T-cell (primary cell): Measurements from ENCODE around the gene OR1J1. TPM values are rescaled to one million over a fixed set of nuclear protein-coding genes. Genes with fewer than 3 reads are reported as not detected.

Experiments
- ATAC-seq, 4 experiments: fragments of 200-7000 bp in 3 of 4; fragments of 150-1000 bp in 1 of 4; cut with Tn5 transposase; replicated peaks in 1 of 4; 1 replicate in 3 of 4; 2 replicates in 1 of 4; pipeline ENCODE4 v1.10.0; 2021; ENCODE audit warnings: moderate library complexity in 3 of 4, mild to moderate bottlenecking in 2 of 4, moderate number of reproducible peaks in 1 of 4
- CTCF ChIA-PET, 2 donors: fragments of 300-600 bp; sonication (Branson Sonifier 250); formaldehyde crosslinking; loops; one replicate each; lab custom pipeline; 2022; ENCODE audit warnings: antibody characterized with exemption in 2 of 2; lab: Charles Lee
- POLR2A ChIA-PET, 2 donors: fragments of 300-600 bp; sonication (Branson Sonifier 250); formaldehyde crosslinking; loops; one replicate each; lab custom pipeline; 2022; ENCODE audit warnings: antibody characterized with exemption in 2 of 2; lab: Charles Lee
- DNase-seq, 35 experiments: peaks; one replicate each; pipeline versions ENCODE4 v3.0.0 to v3.0.0-alpha.2; 2013 to 2023
- H3K27ac ChIP-seq: one replicate; pipeline ENCODE4 v1.5.1; 2013; ENCODE audit warnings: low read length
- H3K27me3 ChIP-seq, 2 experiments: replicated peaks in 1 of 2; 1 replicate in 1 of 2; 2 replicates in 1 of 2; pipeline versions ENCODE4 v1.6.1 to v1.7.0; 2013; ENCODE audit warnings: low read length in 1 of 2, mixed read lengths in 1 of 2; ENCODE audit not compliant: control insufficient read depth in 2 of 2, insufficient read depth in 2 of 2; ENCODE audit errors: extremely low read depth in 1 of 2
- H3K36me3 ChIP-seq, 2 donors: 1 replicate in 1 of 2; 2 replicates in 1 of 2; pipeline versions ENCODE4 v1.6.1 to v1.7.0; 2013; ENCODE audit warnings: low read length in 1 of 2; ENCODE audit not compliant: control insufficient read depth in 2 of 2, insufficient read depth in 1 of 2; ENCODE audit errors: extremely low read depth in 1 of 2
- H3K4me1 ChIP-seq, 2 experiments: 1 replicate in 1 of 2; 2 replicates in 1 of 2; pipeline versions ENCODE4 v1.6.1 to v1.7.0; 2013; ENCODE audit warnings: low read length in 2 of 2, mixed read lengths in 1 of 2; ENCODE audit not compliant: insufficient read depth in 2 of 2, control insufficient read depth in 1 of 2; ENCODE audit errors: extremely low read depth in 1 of 2
- H3K4me3 ChIP-seq, 2 donors: 1 replicate in 1 of 2; 2 replicates in 1 of 2; pipeline versions ENCODE4 v1.5.1 to v1.7.0; 2013; ENCODE audit warnings: mild to moderate bottlenecking in 2 of 2, low read length in 1 of 2, moderate library complexity in 1 of 2; ENCODE audit not compliant: control insufficient read depth in 1 of 2; ENCODE audit errors: extremely low read depth in 1 of 2
- H3K9me3 ChIP-seq: 2 replicates; pipeline ENCODE4 v1.7.0; 2013
- H3K27ac Mint-ChIP-seq, 2 donors: one replicate each; pipeline ENCODE4 v1.8.0; 2020 to 2021; ENCODE audit warnings: mild to moderate bottlenecking in 2 of 2, mixed read lengths in 2 of 2
- H3K27me3 Mint-ChIP-seq, 2 donors: one replicate each; pipeline ENCODE4 v1.8.0; 2021 to 2022; ENCODE audit warnings: mixed read lengths in 2 of 2
- H3K36me3 Mint-ChIP-seq: one replicate; pipeline ENCODE4 v1.8.0; 2021; ENCODE audit warnings: mixed read lengths
- H3K4me1 Mint-ChIP-seq, 3 donors: one replicate each; pipeline ENCODE4 v1.8.0; 2020 to 2022; ENCODE audit warnings: mixed read lengths in 3 of 3, mild to moderate bottlenecking in 1 of 3
- H3K4me3 Mint-ChIP-seq, 3 donors: one replicate each; pipeline ENCODE4 v1.8.0; 2020 to 2022; ENCODE audit warnings: mild to moderate bottlenecking in 3 of 3, mixed read lengths in 3 of 3, moderate library complexity in 3 of 3
- H3K9me3 Mint-ChIP-seq, 3 donors: one replicate each; pipeline ENCODE4 v1.8.0; 2020 to 2022; ENCODE audit warnings: mixed read lengths in 3 of 3
- WGBS: methylation state at CpG from one replicate; pipeline ENCODE4 v1.1.5; 2013; ENCODE audit warnings: missing lambda C conversion rate; ENCODE audit not compliant: insufficient coverage; 5-methylcytosine and 5-hydroxymethylcytosine counted together
- total RNA-seq, 35 experiments: library from RNA in 6 of 35; stranded (reverse) in 6 of 35; fragments of 120-200 nt in 1 of 35; gene quantifications; one replicate each; pipeline versions ENCODE4 v1.2.1 to v1.2.4 and lab custom pipeline; 2013 to 2026

The OR1J1 gene
- total RNA-seq (not detected), total RNA-seq (lab: John Stamatoyannopoulos, UW) (0 reads per million in 29 experiments)
- total RNA-seq (2013): not detected

DNA sequence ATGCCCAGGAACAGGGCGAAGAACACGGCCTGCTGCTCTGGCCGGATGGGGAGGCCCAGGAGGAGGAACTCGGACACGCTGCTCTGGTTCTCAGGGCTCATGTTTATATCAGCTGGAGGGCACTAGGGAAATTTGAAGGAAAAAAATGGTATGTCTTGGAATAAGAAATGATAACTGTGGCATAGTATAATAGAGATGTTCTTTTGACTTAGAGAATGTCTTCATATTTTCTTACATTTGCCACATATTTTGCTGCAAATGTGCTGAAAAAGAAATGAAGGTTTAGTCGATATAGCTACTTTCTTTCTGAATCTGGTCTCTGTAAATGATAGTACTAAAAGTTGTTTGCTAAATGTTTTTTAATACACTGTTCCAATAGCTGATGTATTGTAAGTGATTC is at the start of gene OR1J1:
TSS of gene OR1J1 (minus strand) at position 101 of the 400 bp plus-strand sequence. CDS start at position 101, 0 bp downstream.
- Histone ChIP-seq H3K27me3 (peaks cover 0 to 3% of the 10 kb centered on the region in 2 experiments), H3K4me3 (no peak within 1 kb of the TSS), H3K9me3 (no peaks in the 10 kb centered on the region), H3K4me1 (no peaks in the 10 kb centered on the region), H3K27ac (no peak within 1 kb of the TSS), H3K36me3 (no peaks in the 10 kb centered on the region)
- H3K9me3 Mint-ChIP-seq: no peaks in the 10 kb centered on the region
- no peak within 1 kb of the TSS for H3K4me3 Mint-ChIP-seq
- H3K27me3 Mint-ChIP-seq: peaks cover 12 to 30% of the 10 kb centered on the region in 2 donors
- ChIA-PET CTCF (no interaction called here), POLR2A (no interaction called here)
- H3K4me1 Mint-ChIP-seq: no peaks in the 10 kb centered on the region
- no peak for DNase-seq
- ATAC-seq: no peak
- H3K27ac Mint-ChIP-seq: no peak within 1 kb of the TSS
- H3K36me3 Mint-ChIP-seq: no peaks in the 10 kb centered on the region
- 83% methylated on average over 5 of the region's 6 CpGs for WGBS

GRCh38 chr9:122527193-122527592 is 49.5 kb upstream of the OR1J1 start, which contains the start of gene OR1N1:
OR1N1 (minus strand) TSS chr9:122527293; CDS start chr9:122527293, 0 bp downstream.
- Histone ChIP-seq H3K36me3 (no peaks in the 10 kb centered on the region), H3K9me3 (no peaks in the 10 kb centered on the region), H3K27ac (no peak within 1 kb of the TSS), H3K27me3 (peaks cover 0 to 8% of the 10 kb centered on the region in 2 experiments), H3K4me1 (no peaks in the 10 kb centered on the region), H3K4me3 (no peak within 1 kb of the TSS)
- no peaks in the 10 kb centered on the region for H3K9me3 Mint-ChIP-seq
- no peak within 1 kb of the TSS for H3K4me3 Mint-ChIP-seq
- H3K27ac Mint-ChIP-seq: no peak within 1 kb of the TSS
- no peaks in the 10 kb centered on the region for H3K36me3 Mint-ChIP-seq
- peaks cover 20 to 27% of the 10 kb centered on the region in 2 donors for H3K27me3 Mint-ChIP-seq
- WGBS: 93% methylated on average over 3 of the region's 3 CpGs
- H3K4me1 Mint-ChIP-seq: no peaks in the 10 kb centered on the region
- ChIA-PET CTCF (no interaction called here), POLR2A (no interaction called here)
- ATAC-seq: no peak
- DNase-seq: no peak

- Mint-ChIP-seq H3K9me3 (no peaks in the 10 kb centered on the region), H3K36me3 (no peaks in the 10 kb centered on the region), H3K27me3 (peaks cover 22 to 33% of the 10 kb centered on the region in 2 donors), H3K4me1 (no peaks in the 10 kb centered on the region), H3K27ac (no peak overlapping the region), H3K4me3 (no peak overlapping the region)
- Histone ChIP-seq H3K27me3 (peaks cover 0 to 8% of the 10 kb centered on the region in 2 experiments), H3K4me3 (no peak overlapping the region), H3K9me3 (no peaks in the 10 kb centered on the region), H3K4me1 (no peaks in the 10 kb centered on the region), H3K36me3 (no peaks in the 10 kb centered on the region), H3K27ac (no peak overlapping the region)
- ATAC-seq (no peak), DNase-seq (no peak)
- CTCF ChIA-PET: no interaction called here
- WGBS: 40% methylated on average over 2 of the region's 10 CpGs
- POLR2A ChIA-PET: no interaction called here
These were observed 48.9 kb upstream of the OR1J1 start for GRCh38 chr9:122526602-122527001.

GRCh38 chr9:122519376-122519775 is 41.6 kb upstream of the OR1J1 start:
- H3K36me3 Mint-ChIP-seq: no peaks in the 10 kb centered on the region
- Histone ChIP-seq H3K4me3 (no peak overlapping the region), H3K4me1 (no peaks in the 10 kb centered on the region), H3K9me3 (no peaks in the 10 kb centered on the region), H3K36me3 (no peaks in the 10 kb centered on the region), H3K27me3 (peaks cover 2 to 3% of the 10 kb centered on the region in 2 experiments), H3K27ac (no peak overlapping the region)
- DNase-seq (no peak), ATAC-seq (no peak)
- no peaks in the 10 kb centered on the region for H3K4me1 Mint-ChIP-seq
- H3K27me3 Mint-ChIP-seq: peaks cover 20 to 23% of the 10 kb centered on the region in 2 donors
- H3K27ac Mint-ChIP-seq: no peak overlapping the region
- CTCF ChIA-PET: no interaction called here
- no peaks in the 10 kb centered on the region for H3K9me3 Mint-ChIP-seq
- no peak overlapping the region for H3K4me3 Mint-ChIP-seq
- POLR2A ChIA-PET: no interaction called here
- 90% methylated on average over 3 of the region's 3 CpGs for WGBS

GRCh38 chr9:122518841-122519240 is 41.1 kb upstream of the OR1J1 start, which contains the start of gene OR1J4:
OR1J4 (plus strand) TSS chr9:122519141; CDS start chr9:122519141, 0 bp downstream.
- ATAC-seq: no peak
- no CpG with 5 or more reads among the region's 4 CpGs for WGBS
- Mint-ChIP-seq H3K4me3 (no peak within 1 kb of the TSS), H3K4me1 (no peaks in the 10 kb centered on the region), H3K36me3 (no peaks in the 10 kb centered on the region), H3K27ac (no peak within 1 kb of the TSS), H3K27me3 (peaks cover 18 to 25% of the 10 kb centered on the region in 2 donors), H3K9me3 (no peaks in the 10 kb centered on the region)
- H3K27ac ChIP-seq: no peak within 1 kb of the TSS
- H3K4me1 ChIP-seq: no peaks in the 10 kb centered on the region
- CTCF ChIA-PET: no interaction called here
- no peak for DNase-seq
- no peak within 1 kb of the TSS for H3K4me3 ChIP-seq
- H3K36me3 ChIP-seq: no peaks in the 10 kb centered on the region
- POLR2A ChIA-PET: no interaction called here
- H3K9me3 ChIP-seq: no peaks in the 10 kb centered on the region
- H3K27me3 ChIP-seq: peaks cover 2 to 3% of the 10 kb centered on the region in 2 experiments

DNA sequence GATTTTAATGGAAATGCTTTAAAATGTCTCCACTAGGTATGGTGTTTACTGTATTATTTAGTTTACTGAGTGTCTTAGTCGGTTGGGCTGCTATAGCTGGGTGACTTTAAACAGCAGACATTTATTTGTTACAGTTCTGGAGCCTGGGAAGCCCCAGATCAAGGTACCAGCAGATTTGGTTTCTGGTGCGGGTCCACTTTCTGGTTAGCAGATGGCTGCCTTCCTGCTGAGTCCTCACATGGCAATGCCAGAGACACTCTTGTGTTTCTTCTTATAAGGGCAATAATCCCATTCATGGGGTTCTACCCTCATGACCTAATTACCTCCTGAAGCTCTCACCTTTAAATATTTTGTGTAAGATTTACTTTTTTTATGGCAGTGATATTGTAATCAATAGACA is 40.5 kb upstream of the OR1J1 start:
- H3K4me3 Mint-ChIP-seq: no peak overlapping the region
- 100% methylated on average over 1 of the region's 2 CpGs for WGBS
- H3K9me3 Mint-ChIP-seq: no peaks in the 10 kb centered on the region
- H3K36me3 Mint-ChIP-seq: no peaks in the 10 kb centered on the region
- H3K9me3 ChIP-seq: no peaks in the 10 kb centered on the region
- CTCF ChIA-PET: no interaction called here
- H3K4me3 ChIP-seq: no peak overlapping the region
- H3K27ac ChIP-seq: no peak overlapping the region
- DNase-seq (no peak), ATAC-seq (no peak)
- H3K27me3 ChIP-seq: peaks cover 2 to 3% of the 10 kb centered on the region in 2 experiments
- POLR2A ChIA-PET: no interaction called here
- no peaks in the 10 kb centered on the region for H3K4me1 Mint-ChIP-seq
- peaks cover 15 to 22% of the 10 kb centered on the region in 2 donors for H3K27me3 Mint-ChIP-seq
- H3K36me3 ChIP-seq: no peaks in the 10 kb centered on the region
- no peak overlapping the region for H3K27ac Mint-ChIP-seq
- H3K4me1 ChIP-seq: no peaks in the 10 kb centered on the region
